KMS-11 (cell line): ENCODE results near the gene NAA15.

ENCODE experiments used
- H2AFZ ChIP-seq: fragments of 200-600 bp; sonication (generic); 2 replicates; pipeline ENCODE4 v1.6.1; 2016; ENCODE audit warnings: antibody characterized with exemption, mixed run types, low read depth
- H3K27ac ChIP-seq: fragments of 200-600 bp; sonication (generic); 2 replicates; pipeline ENCODE4 v1.6.1; 2016; ENCODE audit warnings: mild to moderate bottlenecking, mixed run types
- H3K27me3 ChIP-seq: fragments of 200-600 bp; sonication (generic); 2 replicates; pipeline ENCODE4 v1.6.1; 2017; ENCODE audit warnings: mild to moderate bottlenecking, low read depth, mixed run types, moderate library complexity; ENCODE audit not compliant: insufficient read depth
- H3K36me3 ChIP-seq: fragments of 200-600 bp; sonication (generic); 2 replicates; pipeline ENCODE4 v1.6.1; 2017; ENCODE audit warnings: mild to moderate bottlenecking, mixed run types; ENCODE audit not compliant: insufficient read depth
- H3K4me1 ChIP-seq: fragments of 200-600 bp; sonication (generic); 2 replicates; pipeline ENCODE4 v1.6.1; 2016; ENCODE audit warnings: mild to moderate bottlenecking, low read depth, mixed run types; ENCODE audit not compliant: poor library complexity, severe bottlenecking
- H3K4me2 ChIP-seq: fragments of 200-600 bp; sonication (generic); 2 replicates; pipeline ENCODE4 v1.7.0; 2016; ENCODE audit warnings: mild to moderate bottlenecking, mixed run types
- H3K4me3 ChIP-seq: fragments of 200-600 bp; sonication (generic); IDR thresholded peaks from 2 replicates; pipeline ENCODE4 v1.6.1; 2017; ENCODE audit warnings: low read depth, low read length, mixed read lengths; ENCODE audit not compliant: insufficient read depth
- H3K79me2 ChIP-seq: fragments of 200-600 bp; sonication (generic); 2 replicates; pipeline ENCODE4 v1.6.1; 2016; ENCODE audit warnings: low read depth, mixed run types; ENCODE audit not compliant: insufficient read depth
- H3K9ac ChIP-seq: fragments of 200-600 bp; sonication (generic); 2 replicates; pipeline ENCODE4 v1.6.1; 2016; ENCODE audit warnings: mild to moderate bottlenecking, mixed run types
- H4K20me1 ChIP-seq: fragments of 200-600 bp; sonication (generic); 2 replicates; pipeline ENCODE4 v1.6.1; 2016; ENCODE audit warnings: mild to moderate bottlenecking, mixed run types; ENCODE audit not compliant: insufficient read depth
- CTCF ChIP-seq: fragments of 200-600 bp; sonication (generic); conservative IDR thresholded peaks from 2 replicates; pipeline ENCODE4 v1.6.1; 2017; ENCODE audit warnings: low read depth, mild to moderate bottlenecking, antibody characterized with exemption, low read length, moderate library complexity, mixed read lengths

NAA15 gene

GRCh38 chr4:139420652-139421051 is 119.3 kb downstream of the NAA15 start:
- no peaks in the 10 kb centered on the region for H3K36me3 ChIP-seq
- H3K27me3 ChIP-seq = no peaks in the 10 kb centered on the region
- H3K27ac ChIP-seq = no peak overlapping the region

GRCh38 chr4:139436122-139436521 is 134.8 kb downstream of the NAA15 start:
- H3K9ac ChIP-seq = no peak overlapping the region
- no peak overlapping the region for H2AFZ ChIP-seq
- H3K79me2 ChIP-seq = no peaks in the 10 kb centered on the region
- H3K4me3 ChIP-seq = no peak overlapping the region
- no peak overlapping the region for H3K4me2 ChIP-seq
- H4K20me1 ChIP-seq = no peaks in the 10 kb centered on the region
- no peak for TF ChIP-seq CTCF
- no peaks in the 10 kb centered on the region for H3K36me3 ChIP-seq
- H3K4me1 ChIP-seq = peaks cover 12% of the 10 kb centered on the region
- H3K27me3 ChIP-seq = no peaks in the 10 kb centered on the region
- H3K27ac ChIP-seq = no peak overlapping the region

More at GRCh38 chr4:139420652-139421051, 119.3 kb downstream of the NAA15 start:
- Histone ChIP-seq H2AFZ (no peak overlapping the region), H3K9ac (no peak overlapping the region), H3K79me2 (no peaks in the 10 kb centered on the region), H4K20me1 (no peaks in the 10 kb centered on the region), H3K4me3 (no peak overlapping the region), H3K4me2 (no peak overlapping the region), H3K4me1 (peaks cover 19% of the 10 kb centered on the region)
- no peak for TF ChIP-seq CTCF

GRCh38 chr4:139438141-139438540 is 136.8 kb downstream of the NAA15 start:
- no peak overlapping the region for H2AFZ ChIP-seq
- no peak overlapping the region for H3K4me3 ChIP-seq
- no peak for TF ChIP-seq CTCF
- no peaks in the 10 kb centered on the region for H3K36me3 ChIP-seq
- no peak overlapping the region for H3K27ac ChIP-seq
- no peak overlapping the region for H3K9ac ChIP-seq
- H3K4me2 ChIP-seq = no peak overlapping the region; the same call in 1 of the 2 replicates
- no peaks in the 10 kb centered on the region for H3K79me2 ChIP-seq
- H4K20me1 ChIP-seq = no peaks in the 10 kb centered on the region
- peaks cover 12% of the 10 kb centered on the region for H3K4me1 ChIP-seq
- H3K27me3 ChIP-seq = no peaks in the 10 kb centered on the region

GRCh38 chr4:139441029-139441428 is 139.7 kb downstream of the NAA15 start:
- H3K4me2 ChIP-seq = no peak overlapping the region
- H3K9ac ChIP-seq = no peak overlapping the region
- H3K4me1 ChIP-seq = peaks cover 12% of the 10 kb centered on the region
- H3K36me3 ChIP-seq = no peaks in the 10 kb centered on the region
- H3K4me3 ChIP-seq = no peak overlapping the region
- H3K27me3 ChIP-seq = no peaks in the 10 kb centered on the region
- H2AFZ ChIP-seq = no peak overlapping the region
- TF ChIP-seq CTCF = no peak
- no peaks in the 10 kb centered on the region for H4K20me1 ChIP-seq
- H3K79me2 ChIP-seq = no peaks in the 10 kb centered on the region
- H3K27ac ChIP-seq = no peak overlapping the region
